Measurements from ENCODE around the gene TSTD2.

Gene TSTD2

GRCh38 chr9:97553141-97553540 lies 80.0 kb downstream of the TSTD2 start:
- Histone ChIP-seq H3K4me1 (peaks cover 6 to 54% (median 27%) of the 10 kb centered on the region in 4 donors), H3K36me3 (peaks cover 32 to 38% (median 34%) of the 10 kb centered on the region in 3 donors), H3K4me3 (no peak overlapping the region), H3K27me3 (no peaks in the 10 kb centered on the region), H3K9me3 (no peaks in the 10 kb centered on the region), H3K27ac (peak overlapping the region; percentile 91 to 92)
- no peak for DNase-seq
- intact Hi-C loops (cut with DNase I; ENCODE audit: low total_unique reads), result no loop called here
- TF ChIP-seq CTCF (IDR thresholded peaks at IDR 0.05), result no peak

GRCh38 chr9:97551308-97551707 lies 81.9 kb downstream of the TSTD2 start:
- H3K9me3 ChIP-seq, result no peaks in the 10 kb centered on the region
- intact Hi-C loops (cut with DNase I; ENCODE audit: low total_unique reads), result no loop called here
- H3K27me3 ChIP-seq, result no peaks in the 10 kb centered on the region
- H3K27ac ChIP-seq, result no peak overlapping the region
- H3K4me1 ChIP-seq, result peaks cover 0 to 39% (median 12%) of the 10 kb centered on the region in 4 donors
- no peak for TF ChIP-seq CTCF (IDR thresholded peaks at IDR 0.05)
- H3K36me3 ChIP-seq, result peaks cover 43 to 56% (median 47%) of the 10 kb centered on the region in 3 donors
- no peak for DNase-seq
- no peak overlapping the region for H3K4me3 ChIP-seq

- Histone ChIP-seq H3K27ac (no peak overlapping the region), H3K4me3 (no peak overlapping the region), H3K9me3 (no peaks in the 10 kb centered on the region), H3K36me3 (peaks cover 47 to 63% (median 50%) of the 10 kb centered on the region in 3 donors), H3K4me1 (peaks cover 0 to 39% (median 4%) of the 10 kb centered on the region in 4 donors), H3K27me3 (no peaks in the 10 kb centered on the region)
- intact Hi-C loops (cut with DNase I; ENCODE audit: low total_unique reads), result no loop called here
- DNase-seq, result no peak
- no peak for TF ChIP-seq CTCF (IDR thresholded peaks at IDR 0.05)
Measured at GRCh38 chr9:97550386-97550785, 82.8 kb downstream of the TSTD2 start.

Measured in tibial artery (tissue), 4 donors.